ENCODE measurements around the gene S100A1. TPM values are rescaled to one million over a fixed set of nuclear protein-coding genes. Genes with fewer than 3 reads are reported as not detected.

Gene S100A1
- total and polyA plus RNA-seq, 2 of the 8 experiments (the other 6 are each of a cell fraction or from before 2014, with no cell fraction given): 2.0 TPM; not detected in 1

DNA sequence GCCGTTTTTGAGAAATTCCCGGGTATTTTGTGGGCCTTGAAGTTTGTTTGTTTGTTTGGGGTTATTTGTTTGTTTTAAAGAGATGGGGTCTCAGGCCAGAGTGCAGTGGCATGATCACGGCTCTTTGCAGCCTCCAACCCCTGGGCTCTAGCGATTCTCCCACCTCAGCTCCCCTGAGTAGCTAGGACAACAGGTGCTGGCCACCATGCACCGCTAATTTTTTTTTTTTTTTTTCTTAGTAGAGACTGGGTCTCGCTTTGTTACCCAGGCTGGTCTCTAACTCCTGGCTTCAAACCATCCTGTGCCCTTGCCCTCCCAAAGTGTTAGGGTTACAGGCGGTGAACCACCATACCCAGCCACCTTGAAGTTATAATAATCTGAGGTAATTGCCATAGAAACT is 7.6 kb downstream of the S100A1 start (continued):
- no peak for TF ChIP-seq GTF2F1 (IDR thresholded peaks at IDR 0.05; ENCODE audit: borderline replicate concordance, low read depth, low read length)
- no peak for TF ChIP-seq TEAD4 (IDR thresholded peaks at IDR 0.05; ENCODE audit: low read depth, low read length)
- TF ChIP-seq PHF8 (conservative IDR thresholded peaks at IDR 0.05; ENCODE audit: low read depth, low read length): no peak
- TF ChIP-seq CBX5 (IDR thresholded peaks at IDR 0.05; ENCODE audit: low read depth, low read length): no peak
- TF ChIP-seq RFX5 (IDR thresholded peaks at IDR 0.05; ENCODE audit: borderline replicate concordance, low read depth, low read length): no peak
- no peak for TF ChIP-seq HDAC6 (IDR thresholded peaks at IDR 0.05; ENCODE audit: low read depth, low read length)

Data from H1 (cell line).